ENCODE measurements around the gene PARD3.

The PARD3 gene

DNA sequence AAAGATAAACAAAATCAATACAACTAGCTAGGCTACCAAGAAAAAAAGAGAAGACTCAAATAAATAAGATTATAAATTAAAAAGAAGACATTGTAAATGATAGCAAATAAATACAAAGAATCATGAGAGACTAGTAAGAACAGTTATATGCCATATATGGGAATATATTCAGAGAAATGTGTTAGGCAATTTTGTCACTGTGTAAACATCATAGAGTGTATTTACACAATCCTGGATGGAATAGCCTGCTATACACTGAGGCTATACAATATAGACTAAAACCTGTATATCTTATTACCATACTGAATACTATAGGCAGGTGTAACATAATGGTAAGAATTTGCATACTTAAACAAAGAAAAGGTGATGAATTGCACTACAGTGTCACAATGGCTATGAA lies 717.4 kb downstream of the PARD3 start:
- no peak for ATAC-seq (ENCODE audit: low read depth)
- Mint-ChIP-seq H3K4me1 (no peaks in the 10 kb centered on the region), H3K36me3 (no peaks in the 10 kb centered on the region), H3K4me3 (no peak overlapping the region), H3K9me3 (peaks cover 18% of the 10 kb centered on the region), H3K27me3 (no peaks in the 10 kb centered on the region), H3K27ac (no peak overlapping the region)
- no peak for DNase-seq (ENCODE audit: low spot score in 2 of 2)

DNA sequence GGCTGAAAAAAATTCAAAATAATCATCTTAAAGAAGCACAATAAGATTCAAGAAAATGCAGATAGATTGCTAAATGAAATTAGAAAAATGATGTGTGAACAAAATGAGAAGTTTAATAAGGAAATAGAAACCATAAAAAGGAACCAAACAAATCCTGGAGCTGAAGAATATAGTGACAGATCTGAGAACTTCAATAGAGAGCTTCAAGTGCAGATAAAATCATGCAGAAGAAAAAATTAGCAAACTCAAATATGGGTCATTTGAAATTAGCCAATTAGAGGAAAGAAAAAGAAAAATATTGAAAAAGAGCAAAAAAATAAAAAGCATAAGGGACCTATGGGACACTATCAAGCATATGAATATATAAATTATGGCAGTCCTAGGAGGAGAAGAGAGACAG lies 720.1 kb downstream of the PARD3 start:
- no peak overlapping the region for H3K27ac Mint-ChIP-seq
- H3K36me3 Mint-ChIP-seq = no peaks in the 10 kb centered on the region
- H3K4me1 Mint-ChIP-seq = no peaks in the 10 kb centered on the region
- DNase-seq (ENCODE audit: low spot score in 2 of 2) (no peak), ATAC-seq (ENCODE audit: low read depth) (no peak)
- no peaks in the 10 kb centered on the region for H3K27me3 Mint-ChIP-seq
- H3K4me3 Mint-ChIP-seq = no peak overlapping the region
- H3K9me3 Mint-ChIP-seq = peaks cover 16% of the 10 kb centered on the region

DNA sequence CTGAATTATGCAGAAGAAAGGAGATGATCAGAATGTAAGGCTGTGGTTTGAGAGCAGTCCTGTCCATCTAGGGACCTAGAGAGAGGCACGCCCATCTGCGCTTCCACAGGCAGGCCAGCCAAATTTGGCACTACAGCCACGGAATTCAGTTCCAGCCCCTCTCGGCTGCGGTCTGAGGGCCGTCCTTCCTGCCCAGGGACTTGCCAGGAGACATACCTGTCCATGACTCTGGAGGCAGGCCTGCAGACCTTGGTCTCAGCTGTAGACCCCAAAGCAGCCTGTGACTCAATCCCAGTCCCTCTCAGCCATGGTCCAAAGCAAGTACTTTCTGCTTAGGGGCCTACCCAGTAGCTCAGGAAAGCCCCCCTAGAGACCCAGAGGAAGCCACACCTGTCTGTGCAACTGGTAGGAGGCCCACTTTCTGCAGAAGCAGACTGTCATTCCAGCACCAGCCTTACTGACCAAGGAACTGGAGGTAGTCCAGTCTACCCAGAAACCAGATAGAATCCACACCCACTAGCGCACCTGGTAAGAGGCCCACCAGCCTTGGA lies 720.9 kb downstream of the PARD3 start:
- Mint-ChIP-seq H3K36me3 (no peaks in the 10 kb centered on the region), H3K27me3 (no peaks in the 10 kb centered on the region), H3K9me3 (peaks cover 17% of the 10 kb centered on the region), H3K27ac (no peak overlapping the region), H3K4me1 (no peaks in the 10 kb centered on the region), H3K4me3 (no peak overlapping the region)
- ATAC-seq (ENCODE audit: low read depth) = no peak
- DNase-seq (ENCODE audit: low spot score in 2 of 2) = no peak

DNA sequence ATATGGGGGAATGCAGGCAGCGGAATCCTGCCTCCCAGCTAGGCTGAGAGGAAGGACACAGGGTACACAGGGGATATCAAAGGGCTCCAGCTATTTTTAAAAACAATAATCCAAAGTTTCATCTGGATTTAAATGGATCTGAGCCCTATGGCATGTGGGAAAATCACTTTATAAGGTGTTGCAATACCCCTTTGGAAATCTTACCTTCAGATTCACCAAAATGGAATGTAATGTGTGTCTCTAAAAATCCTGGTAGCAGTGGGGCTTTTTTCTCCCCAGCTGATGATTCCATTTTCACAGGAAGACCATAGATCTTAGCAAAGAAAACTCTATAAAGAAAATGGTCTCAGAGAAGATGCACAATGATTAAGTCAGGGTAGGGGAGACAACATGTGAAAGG lies 722.2 kb downstream of the PARD3 start:
- Mint-ChIP-seq H3K27ac (no peak overlapping the region), H3K27me3 (no peaks in the 10 kb centered on the region), H3K36me3 (no peaks in the 10 kb centered on the region), H3K4me1 (no peaks in the 10 kb centered on the region), H3K4me3 (no peak overlapping the region), H3K9me3 (peaks cover 15% of the 10 kb centered on the region)
- ATAC-seq (ENCODE audit: low read depth) (no peak), DNase-seq (ENCODE audit: low spot score in 2 of 2) (no peak)

DNA sequence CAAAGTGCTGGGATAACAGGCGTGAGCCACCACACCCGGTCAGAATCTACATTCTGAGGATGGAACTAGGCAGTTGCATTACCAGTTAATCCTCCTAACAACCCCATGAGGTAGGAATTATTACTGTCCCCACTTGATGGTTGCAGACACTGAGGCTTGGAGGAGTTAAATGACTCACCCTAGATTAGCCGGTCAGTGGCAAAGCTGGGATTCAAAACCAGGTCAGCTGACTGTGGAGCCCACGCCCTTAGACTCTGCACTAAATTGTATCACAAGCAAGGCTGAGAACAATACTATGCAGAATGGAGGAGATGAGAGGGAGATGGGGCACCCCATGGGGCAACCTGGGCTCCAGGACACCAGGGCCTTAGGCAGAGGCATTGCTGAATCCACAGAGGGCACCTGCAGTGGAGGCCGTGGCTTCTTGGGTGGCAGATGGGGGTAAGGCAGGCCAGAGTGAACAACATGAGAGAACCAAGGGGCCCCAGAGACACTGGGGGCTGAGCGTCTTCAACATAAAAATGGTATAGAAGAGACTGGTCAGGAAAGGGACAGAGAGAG lies 723.4 kb downstream of the PARD3 start:
- no peak for ATAC-seq (ENCODE audit: low read depth)
- Mint-ChIP-seq H3K36me3 (no peaks in the 10 kb centered on the region), H3K4me3 (no peak overlapping the region), H3K4me1 (no peaks in the 10 kb centered on the region), H3K27ac (no peak overlapping the region), H3K9me3 (peaks cover 12% of the 10 kb centered on the region), H3K27me3 (no peaks in the 10 kb centered on the region)
- DNase-seq (ENCODE audit: low spot score in 2 of 2) = no peak

DNA sequence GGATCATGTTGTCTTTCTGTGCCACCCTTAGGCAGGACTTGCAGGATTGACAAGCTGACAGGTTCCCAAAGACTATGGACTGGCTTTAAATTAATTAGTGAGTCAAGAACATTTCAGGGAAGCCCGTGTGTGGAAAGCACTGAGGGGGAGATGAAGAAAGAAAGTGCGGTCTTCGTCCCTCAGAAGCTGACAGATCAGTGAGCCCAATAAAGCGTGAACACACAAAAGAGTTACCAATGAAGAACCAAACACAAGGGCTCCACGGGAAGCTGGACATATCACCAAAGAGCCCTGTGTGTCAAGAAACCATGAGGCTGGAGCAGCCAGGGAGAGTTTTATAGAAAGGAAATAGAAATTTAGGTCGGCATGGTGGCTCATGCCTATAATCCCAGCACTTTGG lies 725.8 kb downstream of the PARD3 start:
- Mint-ChIP-seq H3K4me1 (no peaks in the 10 kb centered on the region), H3K9me3 (peaks cover 8% of the 10 kb centered on the region), H3K4me3 (no peak overlapping the region), H3K27ac (no peak overlapping the region), H3K36me3 (no peaks in the 10 kb centered on the region), H3K27me3 (no peaks in the 10 kb centered on the region)
- ATAC-seq (ENCODE audit: low read depth) (no peak), DNase-seq (ENCODE audit: low spot score in 2 of 2) (no peak)

DNA sequence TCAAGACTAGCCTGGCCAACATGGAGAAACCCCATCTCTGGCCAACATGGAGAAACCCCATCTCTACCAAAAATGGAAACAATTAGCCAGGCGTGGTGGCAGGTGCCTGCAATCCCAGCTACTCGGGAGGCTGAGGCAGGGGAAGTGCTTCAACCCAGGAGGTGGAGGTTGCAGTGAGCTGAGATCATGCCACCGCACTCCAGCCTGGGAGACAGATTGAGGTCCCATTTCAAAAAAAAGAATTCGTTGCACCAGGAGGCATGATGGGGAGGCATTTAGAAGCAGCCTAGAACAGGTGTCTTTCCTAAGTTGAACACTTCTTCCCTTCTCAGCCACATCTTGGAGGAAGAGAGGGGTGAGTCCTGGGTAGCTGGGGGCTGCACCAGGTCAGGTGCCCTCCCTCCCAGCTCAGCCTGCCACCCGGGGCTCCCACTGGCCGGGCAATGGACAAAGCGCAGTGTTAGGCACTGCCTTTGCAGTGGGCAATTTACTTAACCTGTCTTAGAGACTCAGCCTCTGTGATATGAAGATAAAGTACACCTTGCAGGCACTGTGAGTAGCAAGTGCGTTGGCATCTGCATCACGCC lies 726.8 kb downstream of the PARD3 start:
- Mint-ChIP-seq H3K9me3 (peaks cover 11% of the 10 kb centered on the region), H3K4me1 (no peaks in the 10 kb centered on the region), H3K36me3 (no peaks in the 10 kb centered on the region), H3K27me3 (no peaks in the 10 kb centered on the region), H3K4me3 (no peak overlapping the region), H3K27ac (no peak overlapping the region)
- DNase-seq (ENCODE audit: low spot score in 2 of 2) = no peak
- ATAC-seq (ENCODE audit: low read depth) = no peak

DNA sequence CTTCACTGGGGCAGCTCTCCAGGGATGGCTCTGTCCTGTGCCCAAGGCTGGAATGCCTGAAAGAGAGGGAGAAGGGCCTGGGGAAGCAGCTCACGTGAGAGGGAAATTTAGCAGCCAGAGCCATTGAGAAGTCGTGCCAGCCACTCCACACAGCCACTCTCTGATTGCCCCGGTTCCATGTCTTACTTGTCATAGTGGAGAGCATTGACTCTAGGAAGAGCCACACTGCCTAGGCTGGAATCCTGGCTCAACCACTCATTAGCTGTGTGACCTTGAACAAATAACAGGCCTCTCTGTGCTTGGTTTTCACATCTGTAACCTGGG lies 728.0 kb downstream of the PARD3 start:
- DNase-seq (ENCODE audit: low spot score in 2 of 2) (no peak), ATAC-seq (ENCODE audit: low read depth) (no peak)
- Mint-ChIP-seq H3K27ac (no peak overlapping the region), H3K4me1 (no peaks in the 10 kb centered on the region), H3K27me3 (no peaks in the 10 kb centered on the region), H3K9me3 (peaks cover 11% of the 10 kb centered on the region), H3K4me3 (no peak overlapping the region), H3K36me3 (no peaks in the 10 kb centered on the region)

DNA sequence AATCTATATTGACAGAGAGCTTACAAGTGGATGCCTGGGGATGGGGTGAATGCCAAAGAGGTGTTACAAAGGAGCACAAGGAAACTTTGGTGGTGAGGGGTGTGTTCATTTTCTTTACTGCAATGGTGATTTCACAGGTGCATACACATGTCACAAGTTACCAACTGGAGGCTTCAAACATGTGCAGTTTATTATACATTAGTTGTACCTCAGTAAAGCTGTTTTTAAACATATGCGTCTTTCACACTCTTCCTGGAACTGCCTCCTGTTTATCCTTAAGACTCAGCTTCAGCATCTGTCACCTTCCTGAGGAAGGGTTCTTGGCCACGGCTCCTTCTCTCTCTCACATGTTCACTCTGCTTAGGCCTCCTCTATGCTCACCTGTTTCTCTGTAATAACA lies 731.5 kb downstream of the PARD3 start:
- DNase-seq (ENCODE audit: low spot score in 2 of 2) (no peak), ATAC-seq (ENCODE audit: low read depth) (no peak)
- H3K4me3 Mint-ChIP-seq = no peak overlapping the region
- peaks cover 7% of the 10 kb centered on the region for H3K9me3 Mint-ChIP-seq
- H3K27ac Mint-ChIP-seq = no peak overlapping the region
- no peaks in the 10 kb centered on the region for H3K36me3 Mint-ChIP-seq
- H3K4me1 Mint-ChIP-seq = no peaks in the 10 kb centered on the region
- no peaks in the 10 kb centered on the region for H3K27me3 Mint-ChIP-seq

DNA sequence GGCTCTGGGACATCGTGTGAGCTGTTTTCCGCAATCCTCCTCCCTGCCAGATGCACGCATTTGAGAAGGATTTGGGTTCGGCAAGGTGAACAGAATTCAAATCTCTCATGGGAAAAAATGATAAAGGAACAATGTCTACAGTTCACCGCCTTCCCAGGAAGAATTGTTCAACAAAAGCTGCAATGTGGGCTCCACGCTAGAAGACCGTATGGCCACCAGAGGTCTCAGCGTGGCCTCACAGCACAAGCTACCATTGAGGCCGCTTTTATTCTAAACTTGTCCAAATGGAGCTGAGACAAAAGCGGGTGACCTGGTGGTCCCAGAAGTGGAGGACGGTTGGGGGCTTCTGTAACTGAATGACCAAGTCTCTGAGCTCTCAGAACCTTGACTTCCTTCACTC lies 733.1 kb downstream of the PARD3 start:
- Mint-ChIP-seq H3K27ac (no peak overlapping the region), H3K36me3 (no peaks in the 10 kb centered on the region), H3K4me1 (no peaks in the 10 kb centered on the region), H3K27me3 (no peaks in the 10 kb centered on the region), H3K9me3 (peaks cover 7% of the 10 kb centered on the region), H3K4me3 (no peak overlapping the region)
- ATAC-seq (ENCODE audit: low read depth) (no peak), DNase-seq (ENCODE audit: low spot score in 2 of 2) (no peak)

DNA sequence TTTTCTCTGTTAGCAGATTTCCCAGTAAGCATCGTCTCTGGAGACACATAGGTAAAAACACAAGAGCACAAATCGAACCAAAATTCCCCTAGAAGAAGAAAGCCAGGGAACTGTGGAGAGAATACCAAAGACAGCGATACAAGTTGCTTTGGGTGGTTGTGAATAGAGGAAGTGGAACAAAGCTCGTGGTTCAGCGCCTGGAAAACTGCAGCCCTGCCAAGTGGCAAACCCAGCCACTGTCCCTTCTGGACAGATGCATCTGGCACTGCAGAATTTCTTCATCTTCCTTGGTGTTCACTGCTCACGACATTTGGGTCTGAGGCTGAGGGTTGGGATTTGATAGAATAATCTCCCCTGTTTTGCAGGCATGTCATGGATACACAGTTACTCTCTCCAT lies 733.8 kb downstream of the PARD3 start:
- Mint-ChIP-seq H3K9me3 (peaks cover 6% of the 10 kb centered on the region), H3K4me1 (no peaks in the 10 kb centered on the region), H3K27me3 (no peaks in the 10 kb centered on the region), H3K4me3 (no peak overlapping the region), H3K36me3 (no peaks in the 10 kb centered on the region), H3K27ac (no peak overlapping the region)
- ATAC-seq (ENCODE audit: low read depth) (no peak), DNase-seq (ENCODE audit: low spot score in 2 of 2) (no peak)

DNA sequence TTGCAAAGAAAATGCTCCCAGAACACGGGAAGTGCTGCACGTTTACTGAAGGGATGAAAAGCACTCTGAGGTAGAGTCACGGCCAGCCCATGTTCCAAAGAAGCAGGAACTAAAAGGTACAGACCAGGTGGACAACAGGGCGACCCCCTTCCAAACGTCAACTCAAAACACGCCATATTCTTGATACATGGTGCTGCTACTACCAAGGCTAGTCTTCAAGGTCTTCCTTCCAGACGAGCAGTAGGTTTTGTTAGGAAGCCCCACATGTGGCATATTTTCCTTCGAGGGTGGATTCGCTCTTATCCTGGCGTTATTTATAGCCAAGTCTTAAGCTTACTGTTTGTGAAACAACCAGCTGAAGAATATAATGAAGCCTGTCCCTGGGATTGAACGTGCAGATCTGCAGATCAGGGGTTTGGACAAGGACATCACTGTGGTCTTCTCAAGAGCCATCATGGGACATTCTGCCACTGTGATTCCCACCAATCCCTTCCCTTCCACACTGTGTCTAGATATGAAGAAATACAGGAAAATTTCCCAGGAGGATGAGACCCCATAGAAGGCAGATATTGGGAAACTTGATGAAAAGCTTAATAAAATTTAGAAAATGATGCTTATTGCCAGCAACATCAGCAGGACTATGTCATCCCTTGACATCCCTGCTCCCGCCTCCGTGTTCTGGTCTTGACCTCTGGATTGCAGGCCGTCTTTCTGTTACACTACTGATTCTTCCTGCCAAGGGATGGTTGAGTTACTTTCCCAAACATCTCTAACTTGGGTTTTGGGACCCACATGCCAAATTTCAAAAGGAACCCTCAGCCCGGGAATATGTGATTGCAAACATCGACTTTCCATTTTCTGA lies 734.4 kb downstream of the PARD3 start:
- DNase-seq (ENCODE audit: low spot score in 2 of 2) (no peak), ATAC-seq (ENCODE audit: low read depth) (no peak)
- no peak overlapping the region for H3K4me3 Mint-ChIP-seq
- H3K27ac Mint-ChIP-seq = no peak overlapping the region
- no peaks in the 10 kb centered on the region for H3K36me3 Mint-ChIP-seq
- H3K27me3 Mint-ChIP-seq = no peaks in the 10 kb centered on the region
- H3K9me3 Mint-ChIP-seq = peaks cover 5% of the 10 kb centered on the region
- H3K4me1 Mint-ChIP-seq = no peaks in the 10 kb centered on the region

DNA sequence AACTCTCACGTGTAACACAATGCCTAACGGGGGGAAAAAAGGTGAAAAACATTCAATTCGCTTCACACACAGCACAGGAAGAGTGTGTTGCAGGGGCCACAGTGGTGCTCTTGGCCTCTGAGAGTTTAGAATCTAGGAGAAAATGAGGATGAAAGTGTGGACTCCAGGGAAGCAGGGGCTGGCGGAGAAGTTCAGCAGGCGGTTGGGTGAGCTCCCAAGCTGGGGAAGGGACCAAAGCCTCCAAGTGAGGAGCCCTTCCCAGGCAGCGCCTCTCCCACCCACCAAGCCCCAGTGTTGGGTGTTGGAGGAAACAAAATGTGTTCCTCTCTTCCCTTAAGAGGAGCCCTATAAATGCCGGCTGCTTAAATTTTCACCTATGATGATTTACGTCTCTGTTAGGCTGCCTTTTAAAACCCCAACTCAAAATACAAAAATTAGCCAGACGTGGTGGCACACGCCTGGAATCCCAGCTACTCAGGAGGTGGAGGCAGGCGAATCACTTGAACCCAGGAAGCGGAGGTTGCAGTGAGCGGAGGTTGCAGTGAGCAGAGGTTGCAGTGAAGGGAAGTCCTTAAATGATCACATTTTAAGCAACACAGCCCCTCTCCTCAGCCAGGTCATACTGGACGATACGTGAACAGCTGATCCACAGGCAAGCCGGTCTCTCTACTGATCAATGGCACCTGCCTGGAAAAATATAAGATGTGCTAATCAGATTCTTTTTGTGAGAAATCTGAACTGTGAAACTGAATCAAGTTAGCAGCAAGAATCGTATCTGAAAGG lies 735.2 kb downstream of the PARD3 start:
- H3K36me3 Mint-ChIP-seq = no peaks in the 10 kb centered on the region
- no peak for DNase-seq (ENCODE audit: low spot score in 2 of 2)
- H3K9me3 Mint-ChIP-seq = peaks cover 5% of the 10 kb centered on the region
- H3K4me1 Mint-ChIP-seq = no peaks in the 10 kb centered on the region
- H3K27ac Mint-ChIP-seq = no peak overlapping the region
- no peak for ATAC-seq (ENCODE audit: low read depth)
- no peaks in the 10 kb centered on the region for H3K27me3 Mint-ChIP-seq
- no peak overlapping the region for H3K4me3 Mint-ChIP-seq
